Measurements from ENCODE around the gene LGR6.

GRCh38 chr1:202266061-202266765, 72.6 kb downstream of the LGR6 start:
- no peak for TF ChIP-seq EP300 (IDR thresholded peaks at IDR 0.05)
- TF ChIP-seq, protein P1, sequence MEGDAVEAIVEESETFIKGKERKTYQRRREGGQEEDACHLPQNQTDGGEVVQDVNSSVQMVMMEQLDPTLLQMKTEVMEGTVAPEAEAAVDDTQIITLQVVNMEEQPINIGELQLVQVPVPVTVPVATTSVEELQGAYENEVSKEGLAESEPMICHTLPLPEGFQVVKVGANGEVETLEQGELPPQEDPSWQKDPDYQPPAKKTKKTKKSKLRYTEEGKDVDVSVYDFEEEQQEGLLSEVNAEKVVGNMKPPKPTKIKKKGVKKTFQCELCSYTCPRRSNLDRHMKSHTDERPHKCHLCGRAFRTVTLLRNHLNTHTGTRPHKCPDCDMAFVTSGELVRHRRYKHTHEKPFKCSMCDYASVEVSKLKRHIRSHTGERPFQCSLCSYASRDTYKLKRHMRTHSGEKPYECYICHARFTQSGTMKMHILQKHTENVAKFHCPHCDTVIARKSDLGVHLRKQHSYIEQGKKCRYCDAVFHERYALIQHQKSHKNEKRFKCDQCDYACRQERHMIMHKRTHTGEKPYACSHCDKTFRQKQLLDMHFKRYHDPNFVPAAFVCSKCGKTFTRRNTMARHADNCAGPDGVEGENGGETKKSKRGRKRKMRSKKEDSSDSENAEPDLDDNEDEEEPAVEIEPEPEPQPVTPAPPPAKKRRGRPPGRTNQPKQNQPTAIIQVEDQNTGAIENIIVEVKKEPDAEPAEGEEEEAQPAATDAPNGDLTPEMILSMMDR (IDR thresholded peaks at IDR 0.05), result no peak

All from esophagus muscularis mucosa (tissue), 3 donors.